Head of caudate nucleus (tissue), 42 donors: ENCODE measurements around the gene CCIN.
"Not testable (repeated sequence)": the region's sequence is repeated elsewhere in the genome, so short reads cannot be mapped to it uniquely, and the experiment has no call there.

Experiments
- DNase-seq, 42 donors: peaks; one replicate each; pipeline versions ENCODE4 v3.0.0 to v3.0.0-alpha.2; 2020 to 2021; ENCODE audit warnings: mixed read lengths in 7 of 42
- intact Hi-C: fragments of 100-400 bp; cut with DNase I; formaldehyde crosslinking; loops from one replicate; pipeline ENCODE4 v1.15.0; 2022

The CCIN gene

DNA sequence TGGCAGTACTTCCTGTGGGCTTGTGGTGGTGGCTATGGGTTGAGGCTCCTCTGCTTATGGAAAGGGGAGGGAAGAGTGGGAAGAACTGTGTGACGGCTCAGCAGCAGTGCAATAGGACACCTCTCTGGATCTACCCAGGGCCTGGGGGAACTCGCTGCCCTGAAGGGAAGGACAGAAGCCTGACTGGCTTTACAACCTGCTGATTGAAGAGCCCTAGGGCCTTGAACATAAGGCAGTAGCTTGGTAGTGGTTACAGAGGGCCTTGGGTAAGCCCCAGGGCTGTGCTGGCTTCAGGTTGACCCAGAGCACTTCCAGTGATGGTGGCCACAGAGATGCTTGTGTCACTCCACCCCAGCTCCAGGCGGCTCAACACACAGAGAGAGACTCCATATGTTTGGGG, 5.5 kb downstream of the CCIN start:
- intact Hi-C loops = no loop called here
- DNase-seq = peak in 1 of 42 donors; percentile 9

DNA sequence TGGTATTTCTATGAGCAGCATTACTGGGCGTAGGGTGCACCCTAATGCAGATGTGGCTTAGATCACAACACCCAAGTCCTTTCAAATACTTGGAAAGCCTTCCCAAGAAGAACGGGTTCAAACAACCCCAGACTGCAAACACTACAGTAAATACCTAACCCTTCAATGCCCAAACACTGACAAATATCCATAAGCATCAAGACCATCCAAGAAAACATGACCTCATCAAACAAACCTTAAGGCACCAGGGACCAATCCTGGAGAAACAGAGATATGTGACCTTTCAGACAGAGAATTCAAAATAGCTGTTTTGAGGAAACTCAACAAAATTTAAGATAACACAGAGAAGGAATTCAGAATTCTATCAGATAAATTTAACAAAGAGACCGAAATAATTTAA, 6.0 kb downstream of the CCIN start:
- DNase-seq, intact Hi-C loops: not testable (repeated sequence)

- intact Hi-C loops = not testable (repeated sequence)
Observed at GRCh38 chr9:36176496-36176895, 7.3 kb downstream of the CCIN start.

GRCh38 chr9:36177571-36177970, 8.4 kb downstream of the CCIN start:
- intact Hi-C loops = no loop called here
- DNase-seq = no peak

More at GRCh38 chr9:36176496-36176895, 7.3 kb downstream of the CCIN start:
- DNase-seq = peak in 1 of 42 donors; percentile 1

GRCh38 chr9:36180243-36180642, 11.1 kb downstream of the CCIN start:
- intact Hi-C loops, DNase-seq: not testable (repeated sequence)

DNA sequence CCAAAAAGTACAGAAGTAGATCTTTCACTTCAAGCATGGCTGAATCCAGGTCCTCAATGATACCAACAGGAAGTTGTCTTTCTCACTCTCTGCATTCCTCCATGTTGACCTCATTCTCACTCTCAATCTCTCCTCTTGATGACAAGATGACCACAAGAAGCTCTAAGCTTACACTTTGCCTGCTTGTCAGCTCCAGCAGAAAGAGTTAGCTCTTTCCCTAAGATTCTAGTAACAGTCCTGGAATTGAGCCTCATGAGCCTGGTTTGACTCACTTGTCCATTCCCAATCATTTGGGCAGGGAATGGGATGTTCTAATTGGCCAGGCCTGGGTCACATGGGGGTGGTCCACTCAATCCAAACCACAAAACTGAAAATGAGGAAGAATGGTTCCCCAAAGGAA, 18.2 kb downstream of the CCIN start:
- intact Hi-C loops = no loop called here
- no peak for DNase-seq

DNA sequence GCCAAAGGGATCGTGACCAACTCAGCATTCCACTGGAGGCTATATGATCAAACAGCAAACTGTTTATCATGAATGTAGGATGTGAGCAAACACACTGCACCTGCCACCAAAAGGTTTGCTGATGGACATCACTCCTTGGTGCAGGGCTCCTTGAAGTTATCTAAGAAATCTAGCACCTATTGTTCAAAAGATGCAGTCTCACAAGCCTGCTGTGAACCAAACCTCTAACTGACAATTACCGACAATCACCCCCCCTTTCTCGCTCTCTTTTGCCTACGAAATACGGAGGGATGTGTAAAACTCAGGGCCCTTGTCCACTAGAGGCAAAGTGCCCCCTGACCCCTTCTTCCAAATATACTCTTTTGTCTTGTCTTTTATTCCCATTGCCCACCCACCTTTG, 19.0 kb downstream of the CCIN start:
- intact Hi-C loops = loop anchor here (2.0 kb wide), 1 partner anchor 141 kb away; no protein-coding TSS in a partner anchor
- DNase-seq = no peak

DNA sequence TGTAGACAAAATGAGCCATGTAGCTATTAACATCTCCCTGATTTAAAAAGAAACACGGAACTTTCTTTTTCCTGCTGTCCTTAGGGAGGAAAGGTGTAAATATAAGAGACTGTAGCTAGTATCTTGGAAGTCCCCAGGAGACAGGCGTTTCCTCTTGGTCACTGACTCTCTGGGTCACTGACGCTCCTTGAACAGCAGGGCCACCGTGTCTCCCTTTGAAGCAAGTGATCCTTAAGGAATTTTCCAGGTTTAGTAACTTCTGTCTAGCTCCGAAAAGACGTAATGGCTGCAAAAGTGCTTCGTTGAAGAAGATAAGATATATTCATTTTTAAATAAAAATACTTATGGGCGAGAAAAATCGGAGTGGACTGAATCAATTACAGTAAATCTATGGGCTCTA, 20.8 kb downstream of the CCIN start:
- peak in 2 of 42 donors; percentile 17 to 43 for DNase-seq
- intact Hi-C loops = loop anchor here (2.0 to 5.0 kb wide), 3 partner anchors 69 to 212 kb away; partner anchors contain the start of genes GNE and RNF38

GRCh38 chr9:36190388-36191289, 21.5 kb downstream of the CCIN start, which contains the start of gene CLTA:
Gene CLTA (plus strand): TSS chr9:36190921. CDS start chr9:36191057, 136 bp downstream.
- intact Hi-C loops = loop anchor here (2.0 to 5.0 kb wide), 2 partner anchors 68 to 212 kb away; partner anchors contain the start of genes GNE and RNF38
- peak; percentile 95 to 100 (median 98) for DNase-seq

GRCh38 chr9:36191290-36191645, 22.1 kb downstream of the CCIN start:
- intact Hi-C loops = loop anchor here (2.0 to 5.0 kb wide), 2 partner anchors 68 to 211 kb away; partner anchors contain the start of genes GNE and RNF38
- DNase-seq = peak in 35 of 42 donors; percentile 20 to 72 (median 44)

DNA sequence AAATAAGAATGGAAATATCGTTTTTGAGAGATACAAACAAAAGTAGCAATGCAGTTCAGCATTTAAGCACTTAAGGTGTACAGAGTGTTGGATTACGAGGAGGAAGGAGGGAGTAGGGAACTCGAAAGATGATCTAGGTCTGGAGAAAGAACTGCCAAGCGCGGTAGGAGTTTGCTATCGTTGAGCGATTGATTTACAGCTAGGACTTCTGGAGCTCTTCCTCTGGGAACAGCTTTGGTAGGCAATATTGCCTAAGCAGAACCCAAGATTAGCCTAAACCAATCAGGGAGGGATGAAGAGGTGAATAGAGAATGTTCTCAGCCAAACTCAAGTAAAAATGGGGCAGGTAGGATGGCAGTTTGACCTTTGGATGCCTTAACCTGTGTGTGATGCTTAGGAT, 22.5 kb downstream of the CCIN start:
- DNase-seq = peak in 1 of 42 donors; percentile 1
- intact Hi-C loops = loop anchor here (2.0 to 5.0 kb wide), 2 partner anchors 67 to 211 kb away; partner anchors contain the start of genes GNE and RNF38

GRCh38 chr9:36192196-36192595, 23.0 kb downstream of the CCIN start:
- DNase-seq = no peak
- intact Hi-C loops = loop anchor here (5.0 kb wide), 1 partner anchor 210 kb away; the partner anchor contains the start of gene RNF38

DNA sequence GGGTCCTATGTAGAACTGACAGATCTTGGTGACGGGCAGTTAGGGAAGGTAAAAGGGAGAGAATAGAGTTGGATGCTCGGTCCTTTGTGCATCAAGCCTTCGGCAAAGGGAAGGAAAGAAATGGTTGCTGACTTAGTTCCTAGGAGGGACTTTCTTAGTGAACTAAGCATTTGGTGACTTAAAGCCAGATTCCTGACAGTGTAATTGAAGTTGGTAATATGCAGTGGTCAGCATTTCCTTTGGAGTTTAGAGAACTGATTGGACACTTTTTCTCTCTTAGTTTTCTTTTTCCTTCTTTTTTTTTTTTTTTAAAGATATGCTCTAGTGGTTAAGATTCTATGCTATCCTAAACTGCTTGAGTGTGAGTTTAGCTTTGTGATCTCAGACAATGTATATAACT, 23.8 kb downstream of the CCIN start:
- DNase-seq = no peak
- intact Hi-C loops = loop anchor here (5.0 kb wide), 1 partner anchor 209 kb away; the partner anchor contains the start of gene RNF38

DNA sequence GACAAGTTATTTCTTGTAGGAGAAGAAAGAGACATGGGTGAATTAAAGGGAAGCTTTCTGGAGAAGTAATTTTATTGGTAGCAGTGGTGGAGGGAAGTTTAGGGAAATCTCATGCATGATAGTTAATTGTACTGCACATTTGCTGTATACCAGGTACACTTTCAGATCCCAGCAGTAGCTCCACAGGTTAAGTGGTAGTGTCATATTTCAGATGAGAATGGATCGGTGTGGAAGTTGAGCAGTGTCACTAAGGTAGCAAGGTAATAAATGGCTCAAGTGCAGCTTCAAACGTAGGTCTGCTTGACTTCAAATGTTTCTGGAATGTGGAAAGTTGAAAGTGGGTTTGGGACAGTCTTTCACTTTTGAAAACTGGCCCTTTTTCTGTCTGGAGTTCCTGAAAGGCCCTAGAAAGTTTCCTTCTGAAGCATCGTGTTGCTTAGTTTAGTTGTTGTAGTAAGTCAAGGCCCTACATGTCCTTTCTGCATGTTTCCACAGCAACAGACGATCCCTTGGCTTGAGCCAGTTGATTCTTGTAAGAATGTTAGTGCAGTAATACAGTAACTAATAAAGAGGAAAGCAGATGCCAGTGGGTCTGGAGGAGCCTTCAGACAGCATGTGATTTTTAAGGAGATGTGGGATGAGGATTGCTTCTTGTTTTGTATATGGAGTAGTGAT, 25.3 kb downstream of the CCIN start:
- intact Hi-C loops = loop anchor here (5.0 kb wide), 1 partner anchor 208 kb away; the partner anchor contains the start of gene RNF38
- DNase-seq = no peak

DNA sequence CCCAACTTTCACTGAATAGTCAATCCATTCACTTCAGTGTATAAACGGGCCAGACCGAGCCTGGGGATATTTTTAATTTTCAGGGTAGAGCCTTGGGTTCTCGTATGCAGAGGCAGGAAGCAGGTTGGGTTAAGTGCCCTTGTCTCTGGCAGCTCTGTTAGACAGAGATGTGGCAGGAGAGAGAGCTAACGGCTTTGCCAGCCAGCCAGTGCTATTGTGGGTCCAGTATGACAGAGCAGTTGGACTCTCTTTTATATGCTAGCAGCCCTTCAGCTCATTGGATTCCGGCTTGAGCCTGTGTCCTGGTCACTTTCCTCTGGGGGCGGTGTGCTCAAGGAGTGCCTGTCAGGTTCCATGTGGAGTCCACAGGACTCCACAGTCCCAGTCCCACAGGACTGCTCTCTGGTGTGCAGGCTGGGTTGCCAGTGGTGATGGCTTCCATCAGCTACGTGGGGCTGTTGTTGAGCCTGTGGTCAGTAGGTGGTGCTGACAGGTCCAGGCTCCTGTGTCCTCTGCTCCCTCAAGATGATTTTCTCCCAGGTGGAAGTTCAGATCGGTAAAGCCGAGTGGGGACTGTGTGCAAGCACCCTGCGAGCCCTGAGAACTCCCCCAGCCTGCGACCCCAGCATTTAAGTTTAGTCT, 35.8 kb downstream of the CCIN start:
- intact Hi-C loops = no loop called here
- DNase-seq = peak in 5 of 42 donors; percentile 4 to 39 (median 13)

- intact Hi-C loops = no loop called here
- DNase-seq = peak in 41 of 42 donors; percentile 38 to 82 (median 64)
Observed at GRCh38 chr9:36207016-36207415, 37.8 kb downstream of the CCIN start.

DNA sequence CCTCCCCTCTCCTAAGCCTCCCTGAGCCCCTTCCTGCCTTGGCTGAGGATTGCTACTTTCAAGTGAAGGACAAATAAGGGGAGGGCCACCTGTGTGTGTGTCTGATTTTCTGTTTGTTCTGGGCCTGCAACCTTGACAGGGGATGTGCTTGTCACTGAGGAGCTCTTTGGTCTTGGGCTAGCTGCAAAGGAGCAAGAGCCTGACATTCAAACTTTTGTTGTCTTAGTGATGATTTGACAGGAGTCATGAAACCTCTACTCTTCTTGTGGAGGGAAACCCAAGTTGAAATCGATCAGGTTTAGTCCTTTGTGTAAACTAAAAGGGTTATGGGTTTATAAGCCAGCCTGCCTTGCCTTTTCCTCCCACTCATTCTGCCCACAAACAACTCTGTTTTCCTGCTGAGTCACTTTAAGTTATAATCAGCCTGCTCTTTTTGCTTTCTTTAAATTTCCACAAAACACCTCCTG, 38.4 kb downstream of the CCIN start:
- intact Hi-C loops = no loop called here
- DNase-seq = no peak

DNA sequence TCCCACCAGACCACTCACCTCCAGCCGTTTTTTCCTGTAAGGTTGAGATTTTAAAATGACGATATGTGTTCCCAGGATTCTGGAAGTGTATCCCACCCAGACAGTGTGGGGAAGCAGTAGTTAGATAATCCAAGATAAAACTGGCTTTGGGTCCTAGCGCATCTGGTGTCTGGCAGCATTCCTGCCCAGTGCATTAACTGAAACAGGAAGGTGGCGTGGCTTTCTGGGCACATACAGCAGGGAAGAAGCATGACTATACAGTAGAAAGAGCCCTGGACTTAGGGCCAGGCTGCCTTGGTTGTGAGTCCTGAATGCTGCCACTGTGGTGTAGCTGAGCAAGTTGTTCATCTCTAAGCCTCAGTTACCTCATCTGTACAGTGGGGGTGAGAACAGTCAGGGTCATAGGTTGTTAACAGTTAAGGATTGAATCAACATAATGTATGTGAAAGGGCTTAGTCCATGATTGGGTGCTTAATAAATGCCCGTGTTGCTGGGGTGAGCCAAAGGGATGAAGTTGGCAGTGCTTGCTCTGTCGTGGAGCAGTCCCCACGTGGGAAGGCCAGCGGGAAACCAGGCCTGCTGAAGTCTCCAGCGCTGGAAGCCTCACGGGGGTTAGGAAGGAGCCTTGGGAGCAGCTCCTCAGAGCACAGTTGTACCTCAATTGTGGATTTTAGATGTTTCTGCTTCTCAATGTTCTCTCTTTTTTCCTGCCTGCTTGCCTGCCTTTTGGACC, 39.5 kb downstream of the CCIN start:
- peak in 3 of 42 donors; percentile 13 to 40 (median 25) for DNase-seq
- intact Hi-C loops = no loop called here
